IMR-90 (cell line): Measurements from ENCODE around the gene PHACTR3. TPM values are rescaled to one million over a fixed set of nuclear protein-coding genes. Genes with fewer than 3 reads are reported as not detected.

ENCODE experiments used
- ATAC-seq: fragments of 200-7000 bp; cut with Tn5 transposase; 2 replicates; pipeline ENCODE4 v1.9.1; 2020; ENCODE audit warnings: low read depth, mild to moderate bottlenecking, moderate library complexity
- BruUV-seq: library from RNA; stranded (reverse); fragments of 400-500 nt; replicated peaks from 2 replicates; lab custom pipeline; 2021; lab: Mats Ljungman, UMichigan
- CTCF ChIA-PET: fragments of 300-600 bp; formaldehyde crosslinking; extraction: SDS; loops from one replicate; lab custom pipeline; 2021; ENCODE audit warnings: antibody characterized with exemption; lab: Yijun Ruan, JAX
- POLR2A ChIA-PET: fragments of 300-600 bp; sonication (Branson Sonifier 250); formaldehyde crosslinking; loops from one replicate; lab custom pipeline; 2022; ENCODE audit warnings: antibody characterized with exemption; ENCODE audit not compliant: unreplicated experiment; lab: Charles Lee
- DNase-seq: peaks from one replicate; pipeline ENCODE4 v3.0.0; 2013
- H2AFZ ChIP-seq: replicated peaks from 2 replicates; pipeline ENCODE3; 2013; ENCODE audit warnings: low read length, mild to moderate bottlenecking; ENCODE audit not compliant: poor library complexity
- H2AK5ac ChIP-seq: 2 replicates; pipeline ENCODE4 v1.6.1; 2013; ENCODE audit warnings: low read depth, low read length, inconsistent platforms
- H2AK9ac ChIP-seq: replicated peaks from 2 replicates; pipeline ENCODE3; 2013; ENCODE audit warnings: mild to moderate bottlenecking, low read depth, low read length, moderate library complexity; ENCODE audit not compliant: poor library complexity
- H2BK120ac ChIP-seq: 2 replicates; pipeline ENCODE4 v1.6.1; 2013; ENCODE audit warnings: low read depth, low read length, inconsistent platforms
- H2BK15ac ChIP-seq: 3 replicates; pipeline ENCODE4 v1.6.1; 2013; ENCODE audit warnings: low read depth, low read length, inconsistent platforms
- H2BK20ac ChIP-seq: 2 replicates; pipeline ENCODE4 v1.6.1; 2013; ENCODE audit warnings: low read depth, mild to moderate bottlenecking, inconsistent platforms, low read length, moderate library complexity
- H2BK5ac ChIP-seq: 2 replicates; pipeline ENCODE4 v1.6.1; 2013; ENCODE audit warnings: mild to moderate bottlenecking, low read depth, low read length, inconsistent platforms; ENCODE audit not compliant: poor library complexity, severe bottlenecking
- H3K14ac ChIP-seq: replicated peaks from 2 replicates; pipeline ENCODE4 v1.6.1; 2013; ENCODE audit warnings: low read depth, low read length, inconsistent platforms
- H3K18ac ChIP-seq: 2 replicates; pipeline ENCODE4 v1.6.1; 2013; ENCODE audit warnings: low read depth, low read length, control low read depth
- H3K23ac ChIP-seq: 2 replicates; pipeline ENCODE4 v1.6.1; 2013; ENCODE audit warnings: low read depth, low read length, inconsistent platforms
- H3K27ac ChIP-seq: 2 replicates; pipeline ENCODE4 v1.5.1; 2013; ENCODE audit warnings: mild to moderate bottlenecking, control low read depth, low read length; ENCODE audit not compliant: insufficient read depth
- H3K27me3 ChIP-seq: 2 replicates; pipeline ENCODE4 v1.6.1; 2013; ENCODE audit warnings: low read length; ENCODE audit not compliant: control insufficient read depth, insufficient read depth
- H3K36me3 ChIP-seq: 2 replicates; pipeline ENCODE4 v1.6.1; 2013; ENCODE audit warnings: low read length, mixed read lengths; ENCODE audit not compliant: control insufficient read depth, insufficient read depth
- H3K4ac ChIP-seq: 2 replicates; pipeline ENCODE4 v1.6.1; 2013; ENCODE audit warnings: low read depth, low read length, inconsistent platforms
- H3K4me1 ChIP-seq: 2 replicates; pipeline ENCODE4 v1.6.1; 2013; ENCODE audit warnings: low read length, mixed read lengths; ENCODE audit not compliant: control insufficient read depth, insufficient read depth
- H3K4me2 ChIP-seq: 2 replicates; pipeline ENCODE4 v1.6.1; 2013; ENCODE audit warnings: low read depth, mild to moderate bottlenecking, control low read depth, low read length, moderate library complexity
- H3K4me3 ChIP-seq: 2 replicates; pipeline ENCODE4 v1.5.1; 2013; ENCODE audit warnings: low read depth, mild to moderate bottlenecking, control low read depth, low read length, moderate library complexity; ENCODE audit not compliant: insufficient read depth
- H3K56ac ChIP-seq: 2 replicates; pipeline ENCODE4 v1.6.1; 2013; ENCODE audit warnings: low read length, inconsistent platforms; ENCODE audit not compliant: insufficient read depth; ENCODE audit errors: extremely low read depth
- H3K79me1 ChIP-seq, 2 experiments: 2 replicates each; pipeline ENCODE4 v1.6.1; 2013; ENCODE audit warnings: low read length in 2 of 2, inconsistent platforms in 1 of 2, low read depth in 1 of 2
- H3K9ac ChIP-seq: 2 replicates; pipeline ENCODE4 v1.6.1; 2013; ENCODE audit warnings: low read depth, low read length, control low read depth
- H3K9me1 ChIP-seq: 2 replicates; pipeline ENCODE4 v1.6.1; 2013; ENCODE audit warnings: low read length, inconsistent platforms; ENCODE audit not compliant: insufficient read depth
- H3K9me3 ChIP-seq: 2 replicates; pipeline ENCODE4 v1.6.1; 2013; ENCODE audit warnings: low read length; ENCODE audit not compliant: control insufficient read depth, insufficient read depth
- H4K20me1 ChIP-seq: 2 replicates; pipeline ENCODE4 v1.6.1; 2013; ENCODE audit warnings: low read length, inconsistent platforms; ENCODE audit not compliant: insufficient read depth
- H4K5ac ChIP-seq: 2 replicates; pipeline ENCODE4 v1.6.1; 2013; ENCODE audit warnings: mild to moderate bottlenecking, low read depth, low read length, control low read depth
- H4K8ac ChIP-seq, 2 experiments: 2 replicates each; pipeline ENCODE4 v1.6.1; 2013; ENCODE audit warnings: low read depth in 2 of 2, low read length in 2 of 2, control low read depth in 1 of 2, inconsistent platforms in 1 of 2
- H4K91ac ChIP-seq: 2 replicates; pipeline ENCODE4 v1.6.1; 2013; ENCODE audit warnings: low read depth, low read length, inconsistent platforms; ENCODE audit not compliant: insufficient read depth
- RFX5 ChIP-seq: IDR thresholded peaks from 2 replicates; pipeline ENCODE4 v1.8.0; 2012; ENCODE audit warnings: low read depth, mild to moderate bottlenecking, low read length, moderate library complexity
- WGBS, 2 experiments: methylation state at CpG; one replicate each; pipeline versions ENCODE4 v1.1.5 to v1.1.7; 2013; ENCODE audit warnings: missing lambda C conversion rate in 2 of 2; ENCODE audit not compliant: insufficient read length in 1 of 2; ENCODE audit errors: extremely low coverage in 2 of 2; 5-methylcytosine and 5-hydroxymethylcytosine counted together
- dilution Hi-C: fragments of 300-500 bp; cut with HindIII; formaldehyde crosslinking; loops from one replicate; pipeline ENCODE4 v1.14.3; 2018; ENCODE audit warnings: low sequenced_read_pairs; ENCODE audit not compliant: unreplicated experiment
- in situ Hi-C: fragments of 300-500 bp; cut with MboI; formaldehyde crosslinking; loops from 3 replicates; pipeline ENCODE4 v1.14.3; 2019; ENCODE audit warnings: low sequenced_read_pairs, inconsistent platforms, mixed read lengths
- intact Hi-C: fragments of 100-400 bp; cut with micrococcal nuclease; formaldehyde crosslinking; loops from 2 replicates; pipeline ENCODE4 v1.10.0; 2022
- polyA plus RNA-seq, 3 experiments: library from polyadenylated mRNA; depleted of rRNA; stranded (reverse); fragments of >200 nt; gene quantifications; 2 replicates each; pipeline ENCODE4 v1.2.3, GENCODE V29; 2012; ENCODE audit warnings: low replicate concordance in 1 of 3
- total RNA-seq: library from RNA; depleted of rRNA; stranded (reverse); fragments of >200 nt; gene quantifications from 2 replicates; pipeline ENCODE4 v1.2.3, GENCODE V29; 2012

The PHACTR3 gene
- total and polyA plus RNA-seq, 2 of the 4 experiments (the other 2 are of a cell fraction), result not detected

- Histone ChIP-seq H4K5ac (no peak overlapping the region), H2AK5ac (no peak overlapping the region), H3K36me3 (no peaks in the 10 kb centered on the region), H3K4me3 (no peak overlapping the region), H3K9me1 (no peaks in the 10 kb centered on the region), H3K9me3 (no peaks in the 10 kb centered on the region; the same call in 1 of the 2 replicates), H2BK5ac (no peak overlapping the region), H3K9ac (no peak overlapping the region), H2BK15ac (no peak overlapping the region), H3K56ac (no peak overlapping the region), H2AFZ (no peak overlapping the region), H4K8ac (no peak overlapping the region), H3K4me1 (no peaks in the 10 kb centered on the region), H2BK20ac (no peak overlapping the region), H4K91ac (no peak overlapping the region), H3K23ac (no peak overlapping the region), H3K14ac (no peak overlapping the region), H2BK120ac (no peak overlapping the region), H2AK9ac (no peak overlapping the region), H3K27me3 (no peaks in the 10 kb centered on the region), H3K79me1 (no peaks in the 10 kb centered on the region), H3K27ac (no peak overlapping the region), H3K4me2 (no peak overlapping the region), H3K4ac (no peak overlapping the region), H3K18ac (no peak overlapping the region), H4K20me1 (no peaks in the 10 kb centered on the region)
- no peak for DNase-seq
- in situ Hi-C loops, result no loop called here
- WGBS, 2 experiments, result 37% methylated on average over 6 of the region's 10 CpGs; no CpG with 5 or more reads in 1 of the 2 experiments
- ChIA-PET POLR2A (no interaction called here), CTCF (no interaction called here)
- ATAC-seq, result no peak
- dilution Hi-C loops, result no loop called here
- no peak for TF ChIP-seq RFX5
- intact Hi-C loops, result no loop called here
- no TSS peak for BruUV-seq
Measured at GRCh38 chr20:59785986-59786795, 181.9 kb downstream of the PHACTR3 start.
